B cell (primary cell): ENCODE data around the gene LSM7. TPM values are rescaled to one million over a fixed set of nuclear protein-coding genes. Genes with fewer than 3 reads are reported as not detected.

ENCODE experiments used
- ATAC-seq: fragments of 200-7000 bp; cut with Tn5 transposase; one replicate; pipeline ENCODE4 v1.10.0; 2021; ENCODE audit warnings: low read depth, mild to moderate bottlenecking, moderate number of reproducible peaks, moderate library complexity
- CTCF ChIA-PET: fragments of 350-600 bp; sonication (Branson Sonifier 250); formaldehyde crosslinking; loops from one replicate; lab custom pipeline; 2021; ENCODE audit warnings: antibody characterized with exemption, inconsistent platforms; lab: Charles Lee
- POLR2A ChIA-PET: fragments of 350-600 bp; sonication (Branson Sonifier 250); formaldehyde crosslinking; loops from one replicate; lab custom pipeline; 2021; ENCODE audit warnings: antibody characterized with exemption; lab: Charles Lee
- DNase-seq: peaks from one replicate; pipeline ENCODE4 v3.0.0; 2013
- H2AFZ ChIP-seq: 2 replicates; pipeline ENCODE4 v1.6.1; 2012; ENCODE audit warnings: mild to moderate bottlenecking, low read depth, low read length; ENCODE audit not compliant: insufficient read depth, poor library complexity, severe bottlenecking
- H3K27ac ChIP-seq, 2 donors: 1 replicate in 1 of 2; 2 replicates in 1 of 2; pipeline ENCODE4 v1.5.1; 2012 to 2013; ENCODE audit warnings: low read length in 2 of 2, mild to moderate bottlenecking in 2 of 2, moderate library complexity in 1 of 2
- H3K27me3 ChIP-seq, 4 experiments: fragments of 200-600 bp in 1 of 4; sonication (generic) in 1 of 4; replicated peaks in 1 of 4; 1 replicate in 2 of 4; 2 replicates in 2 of 4; pipeline versions ENCODE4 v1.6.1 to v1.7.0; 2013 to 2016; ENCODE audit warnings: low read length in 3 of 4, mild to moderate bottlenecking in 2 of 4, mixed read lengths in 1 of 4, moderate library complexity in 1 of 4; ENCODE audit not compliant: insufficient read depth in 4 of 4, control insufficient read depth in 3 of 4; ENCODE audit errors: control extremely low read depth in 1 of 4
- H3K36me3 ChIP-seq, 2 experiments: replicated peaks in 1 of 2; 1 replicate in 1 of 2; 2 replicates in 1 of 2; pipeline versions ENCODE4 v1.6.1 to v1.7.1; 2013; ENCODE audit warnings: low read length in 1 of 2; ENCODE audit not compliant: insufficient read depth in 2 of 2, control insufficient read depth in 1 of 2; ENCODE audit errors: control extremely low read depth in 1 of 2, extremely low read depth in 1 of 2
- H3K4me1 ChIP-seq, 2 donors: fragments of 200-600 bp in 1 of 2; sonication (generic) in 1 of 2; 1 replicate in 1 of 2; 2 replicates in 1 of 2; pipeline versions ENCODE4 v1.5.1 to v1.6.1; 2013 to 2017; ENCODE audit warnings: low read length in 2 of 2; ENCODE audit not compliant: control insufficient read depth in 2 of 2, insufficient read depth in 2 of 2
- H3K4me2 ChIP-seq: replicated peaks from 2 replicates; pipeline ENCODE3; 2012; ENCODE audit warnings: mild to moderate bottlenecking, low read depth, low read length; ENCODE audit not compliant: poor library complexity, severe bottlenecking
- H3K4me3 ChIP-seq, 5 experiments: fragments of 200-600 bp in 1 of 5; sonication (generic) in 1 of 5; 1 replicate in 3 of 5; 2 replicates in 2 of 5; pipeline versions ENCODE4 v1.5.1 to v1.7.0; 2011 to 2016; ENCODE audit warnings: low read length in 4 of 5, mild to moderate bottlenecking in 4 of 5, low read depth in 2 of 5, control low read depth in 1 of 5, moderate library complexity in 1 of 5; ENCODE audit not compliant: insufficient read depth in 1 of 5; ENCODE audit errors: control extremely low read depth in 1 of 5, extremely low read depth in 1 of 5
- H3K79me2 ChIP-seq: fragments of 200-600 bp; sonication (generic); one replicate; pipeline ENCODE4 v1.6.0; 2016; ENCODE audit warnings: low read length; ENCODE audit not compliant: control insufficient read depth, insufficient read depth
- H3K9ac ChIP-seq: fragments of 200-600 bp; sonication (generic); 2 replicates; pipeline ENCODE4 v1.6.1; 2017; ENCODE audit warnings: mild to moderate bottlenecking, low read length, moderate library complexity
- H3K9me3 ChIP-seq, 3 donors: one replicate each; pipeline versions ENCODE4 v1.6.1 to v1.7.1; 2013; ENCODE audit warnings: low read length in 2 of 3; ENCODE audit not compliant: control insufficient read depth in 2 of 3, insufficient read depth in 1 of 3; ENCODE audit errors: control extremely low read depth in 1 of 3
- H4K20me1 ChIP-seq: 2 replicates; pipeline ENCODE4 v1.6.0; 2012; ENCODE audit warnings: mild to moderate bottlenecking, low read length; ENCODE audit not compliant: insufficient read depth, control insufficient read depth, poor library complexity, severe bottlenecking
- H3K27ac Mint-ChIP-seq: one replicate; pipeline ENCODE4 v1.8.0; 2021; ENCODE audit warnings: mixed read lengths
- H3K27me3 Mint-ChIP-seq: one replicate; pipeline ENCODE4 v1.8.0; 2021; ENCODE audit warnings: mixed read lengths
- H3K4me1 Mint-ChIP-seq: one replicate; pipeline ENCODE4 v1.8.0; 2021; ENCODE audit warnings: mixed read lengths
- H3K4me3 Mint-ChIP-seq: one replicate; pipeline ENCODE4 v1.8.0; 2021; ENCODE audit warnings: mixed read lengths
- H3K9me3 Mint-ChIP-seq: one replicate; pipeline ENCODE4 v1.8.0; 2022; ENCODE audit warnings: mixed read lengths; ENCODE audit not compliant: insufficient read depth
- CTCF ChIP-seq: fragments of 200-600 bp; IDR thresholded peaks from one replicate; pipeline ENCODE4 v1.8.0; 2022; ENCODE audit warnings: antibody characterized with exemption, mild to moderate bottlenecking
- EZH2 ChIP-seq: IDR thresholded peaks from 2 replicates; pipeline ENCODE4 v1.6.1; 2012; ENCODE audit warnings: borderline replicate concordance, low read depth, mild to moderate bottlenecking, moderate library complexity, low read length; ENCODE audit not compliant: insufficient read depth, poor library complexity, severe bottlenecking
- WGBS: methylation state at CpG from one replicate; pipeline ENCODE4 v1.1.5; 2013; ENCODE audit warnings: missing lambda C conversion rate; ENCODE audit not compliant: insufficient coverage; 5-methylcytosine and 5-hydroxymethylcytosine counted together
- intact Hi-C: fragments of 100-400 bp; cut with micrococcal nuclease; formaldehyde crosslinking; loops from one replicate; pipeline ENCODE4 v1.10.0; 2022
- polyA plus RNA-seq: library from polyadenylated mRNA; depleted of rRNA; stranded (reverse); fragments of >200 nt; gene quantifications from 2 replicates; pipeline ENCODE4 v1.2.3, GENCODE V29; 2012
- total RNA-seq, 2 donors: library from RNA; stranded (reverse); fragments of 120-200 nt in 1 of 2; gene quantifications; 1 replicate in 1 of 2; 2 replicates in 1 of 2; pipeline versions ENCODE4 v1.2.3 to v1.2.4, GENCODE V29; 2013 to 2022

Gene LSM7
- total and polyA plus RNA-seq, 2 donors (not counting 1 experiment from before 2014, with no cell fraction given), result 201 to 820 TPM

GRCh38 chr19:2353887-2354592 lies 25.7 kb upstream of the LSM7 start:
- H3K9me3 ChIP-seq, result no peaks in the 10 kb centered on the region
- H3K27ac Mint-ChIP-seq, result no peak overlapping the region
- CTCF ChIA-PET, result interaction anchor here (0.7 to 1.1 kb wide), 2 partner anchors 38 to 427 kb away, joined by 3 to 5 read pairs; no protein-coding TSS in a partner anchor

More at GRCh38 chr19:2353887-2354592, 25.7 kb upstream of the LSM7 start:
- no peak for TF ChIP-seq CTCF
- no peak for TF ChIP-seq EZH2
- POLR2A ChIA-PET, result interaction anchor here (0.5 kb wide), 1 partner anchor 191 kb away, joined by 5 read pairs; no protein-coding TSS in a partner anchor
- WGBS, result 97% methylated on average over 33 of the region's 34 CpGs
- intact Hi-C loops, result no loop called here
- Mint-ChIP-seq H3K27me3 (no peaks in the 10 kb centered on the region), H3K9me3 (no peaks in the 10 kb centered on the region), H3K4me1 (no peaks in the 10 kb centered on the region), H3K4me3 (no peak overlapping the region)
- Histone ChIP-seq H3K4me1 (no peaks in the 10 kb centered on the region), H3K79me2 (peaks cover 6% of the 10 kb centered on the region), H2AFZ (no peak overlapping the region), H3K27ac (no peak overlapping the region), H3K9ac (no peak overlapping the region), H3K27me3 (no peaks in the 10 kb centered on the region), H3K4me3 (no peak overlapping the region), H4K20me1 (peaks cover 12% of the 10 kb centered on the region), H3K4me2 (no peak overlapping the region), H3K36me3 (peaks cover 0 to 32% of the 10 kb centered on the region in 2 experiments)
- DNase-seq (no peak), ATAC-seq (no peak)
